HCT116 (cell line): ENCODE results near the gene GABRR2. TPM values are rescaled to one million over a fixed set of nuclear protein-coding genes. Genes with fewer than 3 reads are reported as not detected.
"Not testable (repeated sequence)": the region's sequence is repeated elsewhere in the genome, so short reads cannot be mapped to it uniquely, and the experiment has no call there.

Experiments used
- ATAC-seq: fragments of 200-7000 bp; cut with Tn5 transposase; 2 replicates; pipeline ENCODE4 v1.9.1; 2020; ENCODE audit warnings: mild to moderate bottlenecking, moderate library complexity
- BruUV-seq: library from RNA; stranded (reverse); fragments of 400-500 nt; replicated peaks from 2 replicates; lab custom pipeline; 2021; lab: Mats Ljungman, UMichigan
- CTCF ChIA-PET: fragments of 300-600 bp; sonication (Branson Sonifier 250); formaldehyde crosslinking; loops from one replicate; lab custom pipeline; 2021; ENCODE audit warnings: antibody characterized with exemption; lab: Charles Lee
- POLR2A ChIA-PET: fragments of 300-600, 350-600 bp; sonication (Branson Sonifier 250); formaldehyde crosslinking; loops from one replicate; lab custom pipeline; 2021; ENCODE audit warnings: antibody characterized with exemption; lab: Charles Lee
- RAD21 ChIA-PET, 2 experiments: fragments of 300-600 bp; sonication (Branson Sonifier 250); formaldehyde crosslinking; loops; one replicate each; lab custom pipeline; 2023; ENCODE audit warnings: low total read pairs in 2 of 2; ENCODE audit not compliant: uncharacterized antibody in 2 of 2, unreplicated experiment in 2 of 2, low non-redundant PET in 1 of 2; lab: Charles Lee
- DNase-seq: peaks from one replicate; pipeline ENCODE4 v3.0.0-alpha.2; 2010; ENCODE audit warnings: low read depth, low spot score
- H2AFZ ChIP-seq: fragments of 200-600 bp; shearing (Covaris generic), sonication (generic); 2 replicates; pipeline ENCODE4 v1.6.1; 2017; ENCODE audit warnings: low read depth, mixed run types, mixed read lengths, antibody characterized with exemption, low read length; ENCODE audit not compliant: poor library complexity, severe bottlenecking
- H3K27ac ChIP-seq: 2 replicates; pipeline ENCODE4 v1.5.1; 2012; ENCODE audit warnings: low read depth, low read length
- H3K27me3 ChIP-seq: fragments of 200-600 bp; sonication (generic); 2 replicates; pipeline ENCODE4 v1.6.1; 2016; ENCODE audit warnings: mixed run types, low read length, mixed read lengths; ENCODE audit not compliant: insufficient read depth
- H3K36me3 ChIP-seq, 2 experiments: fragments of 200-500 bp in 1 of 2; fragments of 200-600 bp in 1 of 2; sonication (Bioruptor generic) in 1 of 2; sonication (generic) in 1 of 2; 2 replicates each; pipeline versions ENCODE4 v1.5.1 to v1.6.1; 2014 to 2016; ENCODE audit warnings: low read length in 2 of 2, inconsistent platforms in 1 of 2, mixed read lengths in 1 of 2, mixed run types in 1 of 2; ENCODE audit not compliant: insufficient read depth in 2 of 2, control insufficient read depth in 1 of 2
- H3K4me1 ChIP-seq, 2 experiments: fragments of 200-600 bp in 1 of 2; sonication (generic) in 1 of 2; 2 replicates each; pipeline versions ENCODE4 v1.5.1 to v1.6.1; 2012 to 2017; ENCODE audit warnings: low read length in 2 of 2, inconsistent platforms in 1 of 2, mild to moderate bottlenecking in 1 of 2, mixed read lengths in 1 of 2, mixed run types in 1 of 2, moderate library complexity in 1 of 2; ENCODE audit not compliant: insufficient read depth in 2 of 2, control insufficient read depth in 1 of 2
- H3K4me2 ChIP-seq: fragments of 200-600 bp; sonication (generic); 2 replicates; pipeline ENCODE4 v1.6.1; 2017; ENCODE audit warnings: mixed run types, low read length, mixed read lengths
- H3K4me3 ChIP-seq, 2 experiments: fragments of 200-600 bp in 1 of 2; sonication (generic) in 1 of 2; replicated peaks in 1 of 2; 2 replicates each; pipeline ENCODE4 v1.5.1; 2011 to 2016; ENCODE audit warnings: low read length in 2 of 2, control low read depth in 1 of 2, low read depth in 1 of 2, mild to moderate bottlenecking in 1 of 2, mixed read lengths in 1 of 2, mixed run types in 1 of 2
- H3K79me2 ChIP-seq: fragments of 200-600 bp; sonication (generic); 2 replicates; pipeline ENCODE4 v1.6.1; 2017; ENCODE audit warnings: mild to moderate bottlenecking, mixed run types, low read length, moderate library complexity, mixed read lengths; ENCODE audit not compliant: insufficient read depth
- H3K9ac ChIP-seq: fragments of 200-600 bp; sonication (generic); 2 replicates; pipeline ENCODE4 v1.6.1; 2016; ENCODE audit warnings: low read length, mixed read lengths
- H3K9me2 ChIP-seq: fragments of 200-600 bp; sonication (generic), shearing (Covaris generic); 2 replicates; pipeline ENCODE4 v1.6.1; 2017; ENCODE audit warnings: mixed run types, mild to moderate bottlenecking, moderate library complexity; ENCODE audit not compliant: insufficient read depth
- H3K9me3 ChIP-seq, 2 experiments: fragments of 200-500 bp in 1 of 2; fragments of 200-600 bp in 1 of 2; sonication (Bioruptor generic) in 1 of 2; sonication (generic) in 1 of 2; 2 replicates each; pipeline ENCODE4 v1.6.1; 2014 to 2017; ENCODE audit warnings: low read length in 2 of 2, mixed read lengths in 2 of 2, inconsistent platforms in 1 of 2, low read depth in 1 of 2, mild to moderate bottlenecking in 1 of 2, mixed run types in 1 of 2, moderate library complexity in 1 of 2; ENCODE audit not compliant: control insufficient read depth in 1 of 2, insufficient read depth in 1 of 2
- H4K20me1 ChIP-seq: fragments of 200-600 bp; sonication (generic), shearing (Covaris generic); 2 replicates; pipeline ENCODE4 v1.6.1; 2017; ENCODE audit warnings: mixed run types, mild to moderate bottlenecking, moderate library complexity; ENCODE audit not compliant: insufficient read depth
- EZH2 ChIP-seq: fragments of 200-600 bp; sonication (generic); IDR thresholded peaks from 2 replicates; pipeline ENCODE4 v1.6.1; 2017; ENCODE audit warnings: antibody characterized with exemption, mixed run types
- MAX ChIP-seq: IDR thresholded peaks from 2 replicates; pipeline ENCODE4 v1.6.1; 2012
- POLR2A ChIP-seq: IDR thresholded peaks from 2 replicates; pipeline ENCODE4 v1.7.0; 2011; ENCODE audit warnings: borderline replicate concordance; ENCODE audit not compliant: insufficient read depth, insufficient read length; ENCODE audit errors: extremely low read depth
- TCF7L2 ChIP-seq: IDR thresholded peaks from 2 replicates; pipeline ENCODE4 v1.7.0; 2011; ENCODE audit warnings: borderline replicate concordance, inconsistent platforms; ENCODE audit not compliant: insufficient read depth, insufficient read length; ENCODE audit errors: extremely low read depth
- ZFX ChIP-seq: fragments of 450-650 bp; IDR thresholded peaks from 2 replicates; pipeline ENCODE4 v1.6.1; 2017
- intact Hi-C: fragments of 100-400 bp; cut with micrococcal nuclease; formaldehyde crosslinking; loops from 2 replicates; pipeline ENCODE4 v1.10.0; 2022
- total RNA-seq: library from RNA; stranded (reverse); gene quantifications from one replicate; pipeline ENCODE4 v1.2.1, GENCODE V29; 2021; ENCODE audit not compliant: unreplicated experiment

Gene GABRR2
- total RNA-seq, 1 experiment from 2014 or later = 0.57 TPM

GRCh38 chr6:89310929-89311328, 4.2 kb downstream of the GABRR2 start (continued):
- TF ChIP-seq TCF7L2 = peak; percentile 39

- H3K79me2 ChIP-seq = no peaks in the 10 kb centered on the region
- DNase-seq = no peak
- no peaks in the 10 kb centered on the region for H3K27me3 ChIP-seq
- POLR2A ChIA-PET = no interaction called here
- H3K4me3 ChIP-seq = no peak overlapping the region
- RAD21 ChIA-PET = no interaction called here
- intact Hi-C loops = no loop called here
- H3K36me3 ChIP-seq = no peaks in the 10 kb centered on the region
- TF ChIP-seq MAX = no peak
- no peak for TF ChIP-seq EZH2
- no peak for TF ChIP-seq ZFX
- TF ChIP-seq POLR2A = no peak
- H3K4me1 ChIP-seq = peaks cover 5 to 22% of the 10 kb centered on the region in 2 experiments; a peak in 2 of 4 replicates
- no peaks in the 10 kb centered on the region for H4K20me1 ChIP-seq
- ATAC-seq = no peak
- CTCF ChIA-PET = no interaction called here
- no peaks in the 10 kb centered on the region; a peak in 1 of 4 replicates for H3K9me3 ChIP-seq
- no peak overlapping the region for H2AFZ ChIP-seq
- no peaks in the 10 kb centered on the region for H3K9me2 ChIP-seq
- no peak overlapping the region for H3K27ac ChIP-seq
- BruUV-seq = no TSS peak
- H3K4me2 ChIP-seq = no peak overlapping the region
- H3K9ac ChIP-seq = no peak overlapping the region
Measured at GRCh38 chr6:89308525-89309395, 6.3 kb downstream of the GABRR2 start.

- H3K9me3 ChIP-seq, POLR2A ChIA-PET, CTCF ChIA-PET, ATAC-seq, H3K4me1 ChIP-seq, H3K4me3 ChIP-seq, H3K9me2 ChIP-seq, BruUV-seq, H4K20me1 ChIP-seq, DNase-seq, H3K36me3 ChIP-seq, H2AFZ ChIP-seq, H3K27me3 ChIP-seq, H3K4me2 ChIP-seq, H3K9ac ChIP-seq, intact Hi-C loops, H3K27ac ChIP-seq, H3K79me2 ChIP-seq: not testable (repeated sequence)
- RAD21 ChIA-PET = interaction anchor here in 1 of 2 experiments (0.6 kb wide), 1 partner anchor 227 kb away, joined by 4 read pairs; no protein-coding TSS in a partner anchor
Measured at GRCh38 chr6:89304517-89304916, 10.6 kb downstream of the GABRR2 start.
